H9 (cell line): ENCODE data around the gene USP47. TPM values are rescaled to one million over a fixed set of nuclear protein-coding genes. Genes with fewer than 3 reads are reported as not detected.

Source experiments
- DNase-seq: peaks from one replicate; pipeline ENCODE4 v3.0.0-alpha.2; 2017
- H2AFZ ChIP-seq: one replicate; pipeline ENCODE4 v1.6.1; 2013; ENCODE audit warnings: mild to moderate bottlenecking, low read length, control low read depth, moderate library complexity
- H2AK5ac ChIP-seq: 2 replicates; pipeline ENCODE4 v1.6.1; 2013; ENCODE audit warnings: low read length, control low read depth, mixed read lengths; ENCODE audit not compliant: insufficient read length
- H2BK120ac ChIP-seq: one replicate; pipeline ENCODE4 v1.6.1; 2013; ENCODE audit warnings: low read depth, mild to moderate bottlenecking, low read length, control low read depth, inconsistent platforms; ENCODE audit not compliant: poor library complexity, severe bottlenecking
- H2BK12ac ChIP-seq: 2 replicates; pipeline ENCODE4 v1.6.1; 2013; ENCODE audit warnings: low read length, control low read depth, mixed read lengths, low read depth; ENCODE audit not compliant: insufficient read length
- H2BK15ac ChIP-seq: 2 replicates; pipeline ENCODE4 v1.6.1; 2013; ENCODE audit warnings: low read depth, low read length, control low read depth
- H2BK20ac ChIP-seq: one replicate; pipeline ENCODE4 v1.6.1; 2013; ENCODE audit warnings: low read depth, mild to moderate bottlenecking, low read length, control low read depth, inconsistent platforms; ENCODE audit not compliant: poor library complexity, severe bottlenecking
- H2BK5ac ChIP-seq: 2 replicates; pipeline ENCODE4 v1.6.1; 2013; ENCODE audit warnings: low read length, control low read depth, mixed read lengths; ENCODE audit not compliant: insufficient read length
- H3K14ac ChIP-seq: 2 replicates; pipeline ENCODE4 v1.6.1; 2013; ENCODE audit warnings: low read length, control low read depth; ENCODE audit not compliant: insufficient read depth
- H3K18ac ChIP-seq: 2 replicates; pipeline ENCODE4 v1.6.1; 2013; ENCODE audit warnings: low read depth, mild to moderate bottlenecking, mixed read lengths, low read length, control low read depth; ENCODE audit not compliant: insufficient read length
- H3K23ac ChIP-seq: 2 replicates; pipeline ENCODE4 v1.6.1; 2013; ENCODE audit warnings: low read length, control low read depth, mixed read lengths, low read depth; ENCODE audit not compliant: insufficient read length
- H3K23me2 ChIP-seq: 2 replicates; pipeline ENCODE4 v1.6.1; 2013; ENCODE audit warnings: low read depth, mild to moderate bottlenecking, mixed read lengths, low read length, control low read depth; ENCODE audit not compliant: insufficient read length, poor library complexity, severe bottlenecking
- H3K27ac ChIP-seq: 2 replicates; pipeline ENCODE4 v1.5.1; 2013; ENCODE audit warnings: low read length, control low read depth, mixed read lengths, low read depth; ENCODE audit not compliant: insufficient read length
- H3K27me3 ChIP-seq: 2 replicates; pipeline ENCODE4 v1.6.1; 2013; ENCODE audit warnings: low read length, control low read depth, inconsistent platforms; ENCODE audit not compliant: insufficient read depth
- H3K4ac ChIP-seq: 2 replicates; pipeline ENCODE4 v1.6.1; 2013; ENCODE audit warnings: low read depth, mild to moderate bottlenecking, control low read depth, inconsistent platforms, low read length, moderate library complexity
- H3K4me1 ChIP-seq: 2 replicates; pipeline ENCODE4 v1.6.1; 2013; ENCODE audit warnings: low read length, control low read depth, inconsistent platforms; ENCODE audit not compliant: insufficient read depth
- H3K4me2 ChIP-seq: 2 replicates; pipeline ENCODE4 v1.6.1; 2013; ENCODE audit warnings: low read length, control low read depth, mixed read lengths; ENCODE audit not compliant: insufficient read length, insufficient read depth
- H3K56ac ChIP-seq: 2 replicates; pipeline ENCODE4 v1.6.1; 2013; ENCODE audit warnings: low read depth, mild to moderate bottlenecking, mixed read lengths, low read length, control low read depth; ENCODE audit not compliant: insufficient read length
- H3K79me1 ChIP-seq: 2 replicates; pipeline ENCODE4 v1.6.1; 2013; ENCODE audit warnings: low read depth, mild to moderate bottlenecking, moderate library complexity, low read length, control low read depth, inconsistent platforms; ENCODE audit not compliant: insufficient read depth, poor library complexity, severe bottlenecking
- H3K79me2 ChIP-seq: 2 replicates; pipeline ENCODE4 v1.6.1; 2013; ENCODE audit warnings: low read length, control low read depth, inconsistent platforms; ENCODE audit not compliant: insufficient read depth
- H3K9ac ChIP-seq: 2 replicates; pipeline ENCODE4 v1.6.1; 2013; ENCODE audit warnings: low read length, control low read depth, mixed read lengths; ENCODE audit not compliant: insufficient read length; ENCODE audit errors: extremely low read depth
- H3K9me3 ChIP-seq: one replicate; pipeline ENCODE4 v1.6.1; 2013; ENCODE audit warnings: low read depth, low read length, inconsistent platforms; ENCODE audit not compliant: control insufficient read depth
- H3T11ph ChIP-seq: one replicate; pipeline ENCODE4 v1.6.1; 2013; ENCODE audit warnings: mild to moderate bottlenecking, low read length, control low read depth, inconsistent platforms
- H4K20me1 ChIP-seq: one replicate; pipeline ENCODE4 v1.6.1; 2013; ENCODE audit not compliant: control insufficient read depth, insufficient read length, insufficient read depth
- H4K5ac ChIP-seq: 2 replicates; pipeline ENCODE4 v1.6.1; 2013; ENCODE audit warnings: low read depth, mild to moderate bottlenecking, mixed read lengths, low read length, control low read depth; ENCODE audit not compliant: insufficient read length
- H4K8ac ChIP-seq: replicated peaks from 2 replicates; pipeline ENCODE4 v1.6.1; 2013; ENCODE audit warnings: low read length, control low read depth, mixed read lengths, low read depth; ENCODE audit not compliant: insufficient read length
- H4K91ac ChIP-seq: 2 replicates; pipeline ENCODE4 v1.6.1; 2013; ENCODE audit warnings: low read depth, mild to moderate bottlenecking, moderate library complexity, mixed read lengths, low read length, control low read depth; ENCODE audit not compliant: insufficient read length
- H3K27ac Mint-ChIP-seq, 3 experiments: 2 replicates in 2 of 3; 3 replicates in 1 of 3; pipeline ENCODE4 v1.8.0; 2020 to 2021; ENCODE audit warnings: mixed read lengths in 3 of 3, mild to moderate bottlenecking in 1 of 3, moderate library complexity in 1 of 3
- H3K27me3 Mint-ChIP-seq: 2 replicates; pipeline ENCODE4 v1.8.0; 2021; ENCODE audit warnings: low read depth, mild to moderate bottlenecking, moderate library complexity, mixed read lengths
- H3K36me3 Mint-ChIP-seq, 3 experiments: 2 replicates in 2 of 3; 3 replicates in 1 of 3; pipeline ENCODE4 v1.8.0; 2020 to 2021; ENCODE audit warnings: low read depth in 3 of 3, mixed read lengths in 3 of 3; ENCODE audit not compliant: insufficient read depth in 1 of 3
- H3K4me1 Mint-ChIP-seq, 2 experiments: 2 replicates each; pipeline ENCODE4 v1.8.0; 2020; ENCODE audit warnings: mixed read lengths in 2 of 2
- H3K4me3 Mint-ChIP-seq, 2 experiments: 2 replicates in 1 of 2; 3 replicates in 1 of 2; pipeline ENCODE4 v1.8.0; 2020 to 2021; ENCODE audit warnings: mild to moderate bottlenecking in 2 of 2, mixed read lengths in 2 of 2, moderate library complexity in 1 of 2
- H3K9me3 Mint-ChIP-seq, 2 experiments: 2 replicates in 1 of 2; 3 replicates in 1 of 2; pipeline ENCODE4 v1.8.0; 2020; ENCODE audit warnings: mild to moderate bottlenecking in 2 of 2, mixed read lengths in 2 of 2, moderate library complexity in 1 of 2
- WGBS: extraction: QIAGEN DNeasy Blood & Tissue Kit; methylation state at CpG from one replicate; pipeline ENCODE4 v1.1.7; 2013; ENCODE audit warnings: missing lambda C conversion rate, low lambda C conversion rate, mixed read lengths; ENCODE audit not compliant: insufficient read length; ENCODE audit errors: extremely low coverage; 5-methylcytosine and 5-hydroxymethylcytosine counted together
- total RNA-seq: library from RNA; stranded (reverse); gene quantifications from 2 replicates; pipeline ENCODE4 v1.2.1, GENCODE V29; 2021
- TF ChIP-seq, protein P1 (sequence below): fragments of 200-600 bp; sonication (generic); conservative IDR thresholded peaks from 3 replicates; pipeline ENCODE4 v1.8.0; 2021; ENCODE audit warnings: antibody characterized with exemption, mild to moderate bottlenecking

Gene USP47
- total RNA-seq, 1 experiment from 2014 or later: 26.7 TPM

- Mint-ChIP-seq H3K9me3 (no peaks in the 10 kb centered on the region), H3K4me1 (no peaks in the 10 kb centered on the region), H3K36me3 (no peaks in the 10 kb centered on the region), H3K4me3 (no peak overlapping the region), H3K27me3 (no peaks in the 10 kb centered on the region), H3K27ac (no peak overlapping the region; a peak in 1 of 7 replicates)
- H3K4me2 ChIP-seq: no peak overlapping the region
- no peak overlapping the region for H2BK15ac ChIP-seq
- H4K91ac ChIP-seq: no peak overlapping the region
- H4K5ac ChIP-seq: no peak overlapping the region
- H2AFZ ChIP-seq: no peak overlapping the region
- no peak overlapping the region for H4K8ac ChIP-seq
- no CpG with 5 or more reads among the region's 2 CpGs for WGBS
- no peak overlapping the region for H2BK12ac ChIP-seq
- TF ChIP-seq, protein P1, sequence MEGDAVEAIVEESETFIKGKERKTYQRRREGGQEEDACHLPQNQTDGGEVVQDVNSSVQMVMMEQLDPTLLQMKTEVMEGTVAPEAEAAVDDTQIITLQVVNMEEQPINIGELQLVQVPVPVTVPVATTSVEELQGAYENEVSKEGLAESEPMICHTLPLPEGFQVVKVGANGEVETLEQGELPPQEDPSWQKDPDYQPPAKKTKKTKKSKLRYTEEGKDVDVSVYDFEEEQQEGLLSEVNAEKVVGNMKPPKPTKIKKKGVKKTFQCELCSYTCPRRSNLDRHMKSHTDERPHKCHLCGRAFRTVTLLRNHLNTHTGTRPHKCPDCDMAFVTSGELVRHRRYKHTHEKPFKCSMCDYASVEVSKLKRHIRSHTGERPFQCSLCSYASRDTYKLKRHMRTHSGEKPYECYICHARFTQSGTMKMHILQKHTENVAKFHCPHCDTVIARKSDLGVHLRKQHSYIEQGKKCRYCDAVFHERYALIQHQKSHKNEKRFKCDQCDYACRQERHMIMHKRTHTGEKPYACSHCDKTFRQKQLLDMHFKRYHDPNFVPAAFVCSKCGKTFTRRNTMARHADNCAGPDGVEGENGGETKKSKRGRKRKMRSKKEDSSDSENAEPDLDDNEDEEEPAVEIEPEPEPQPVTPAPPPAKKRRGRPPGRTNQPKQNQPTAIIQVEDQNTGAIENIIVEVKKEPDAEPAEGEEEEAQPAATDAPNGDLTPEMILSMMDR: no peak
- no peak for DNase-seq
- no peaks in the 10 kb centered on the region for H4K20me1 ChIP-seq
- H2BK5ac ChIP-seq: no peak overlapping the region
- H3K9ac ChIP-seq: no peak overlapping the region
- no peak overlapping the region for H3K23ac ChIP-seq
- no peak overlapping the region for H3K14ac ChIP-seq
- no peaks in the 10 kb centered on the region for H3K79me1 ChIP-seq
- H3K4ac ChIP-seq: no peak overlapping the region
- H3T11ph ChIP-seq: no peak overlapping the region
- H2BK20ac ChIP-seq: no peak overlapping the region
- no peak overlapping the region for H3K27ac ChIP-seq
- no peaks in the 10 kb centered on the region for H3K4me1 ChIP-seq
- H2BK120ac ChIP-seq: no peak overlapping the region
- no peaks in the 10 kb centered on the region for H3K79me2 ChIP-seq
- no peak overlapping the region for H3K56ac ChIP-seq
- H3K18ac ChIP-seq: no peak overlapping the region
- peaks cover 7% of the 10 kb centered on the region for H3K23me2 ChIP-seq
- no peak overlapping the region for H2AK5ac ChIP-seq
- no peaks in the 10 kb centered on the region for H3K9me3 ChIP-seq
- no peaks in the 10 kb centered on the region for H3K27me3 ChIP-seq
Measured at GRCh38 chr11:11836676-11837231, 5.0 kb upstream of the USP47 start.
